Esophagus squamous epithelium (tissue), 5 donors: ENCODE measurements around the gene PRLR. TPM values are rescaled to one million over a fixed set of nuclear protein-coding genes. Genes with fewer than 3 reads are reported as not detected.

Experiments
- DNase-seq: peaks from one replicate; lab custom pipeline; 2025; lab: John Stamatoyannopoulos, UW
- H3K27ac ChIP-seq, 4 donors: fragments of 200-600 bp; sonication (generic); one replicate each; pipeline ENCODE4 v1.5.1; 2016 to 2019; ENCODE audit warnings: mild to moderate bottlenecking in 1 of 4
- H3K27me3 ChIP-seq, 4 donors: fragments of 200-600 bp; sonication (generic); 1 replicate in 3 of 4; 2 replicates in 1 of 4; pipeline versions ENCODE4 v1.5.1 to v1.6.0; 2017 to 2021; ENCODE audit warnings: antibody characterized with exemption in 1 of 4
- H3K36me3 ChIP-seq, 3 donors: fragments of 200-600 bp; sonication (generic); one replicate each; pipeline ENCODE4 v1.5.1; 2016 to 2019
- H3K4me1 ChIP-seq, 3 donors: fragments of 200-600 bp; sonication (generic); one replicate each; pipeline ENCODE4 v1.5.1; 2017 to 2019
- H3K4me3 ChIP-seq, 4 donors: fragments of 200-600 bp; sonication (generic); 1 replicate in 3 of 4; 2 replicates in 1 of 4; pipeline ENCODE4 v1.5.1; 2016 to 2019; ENCODE audit warnings: mild to moderate bottlenecking in 2 of 4, moderate library complexity in 1 of 4
- H3K9me3 ChIP-seq, 3 donors: fragments of 200-600 bp; sonication (generic); one replicate each; pipeline ENCODE4 v1.5.1; 2016 to 2019
- POLR2A ChIP-seq, 4 donors: fragments of 450-650 bp; IDR thresholded peaks; one replicate each; pipeline ENCODE4 v1.6.1; 2017; ENCODE audit warnings: antibody characterized with exemption in 4 of 4, mild to moderate bottlenecking in 4 of 4, moderate library complexity in 3 of 4
- WGBS, 2 donors: methylation state at CpG; one replicate each; pipeline ENCODE4 v1.1.5; 2018; 5-methylcytosine and 5-hydroxymethylcytosine counted together
- intact Hi-C: fragments of 100-400 bp; cut with DNase I; formaldehyde crosslinking; loops from one replicate; pipeline ENCODE4 v1.15.0; 2022
- total RNA-seq, 4 donors: library from RNA; depleted of rRNA; stranded (reverse); fragments of >200 nt; gene quantifications; one replicate each; pipeline ENCODE4 v1.1.0, GENCODE V29; 2016
- TF ChIP-seq, protein P1 (sequence below), 6 experiments: fragments of 450-650 bp in 4 of 6; fragments of 200-600 bp in 2 of 6; sonication (generic) in 2 of 6; IDR thresholded peaks; one replicate each; pipeline ENCODE4 v1.5.1; 2016 to 2019; ENCODE audit warnings: antibody characterized with exemption in 6 of 6, mild to moderate bottlenecking in 4 of 6, moderate library complexity in 4 of 6
- donor health status: DM: yes; HTN: yes; CAD: no.

PRLR gene
- total RNA-seq, 4 donors from 2014 or later = 1.5 to 2.8 (median 2.3) TPM

DNA sequence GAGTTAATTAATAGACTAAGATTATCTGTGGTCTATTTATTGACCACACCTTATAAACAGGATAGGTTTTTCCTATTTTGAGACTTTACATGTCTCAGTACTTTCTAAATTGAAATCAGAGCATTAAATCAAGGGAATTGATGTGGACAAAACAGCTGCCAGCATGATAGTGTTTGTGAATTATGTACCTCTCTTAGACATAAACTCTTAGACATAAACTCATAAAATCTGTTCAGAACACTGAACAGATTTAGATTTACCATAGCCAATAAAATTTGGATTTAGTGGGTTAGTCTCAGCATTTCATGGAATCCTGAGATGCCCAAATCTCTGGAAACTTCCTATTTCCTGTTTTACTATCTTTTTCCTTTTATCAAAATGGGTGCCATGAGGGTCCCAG lies 171.0 kb downstream of the PRLR start:
- TF ChIP-seq POLR2A (IDR thresholded peaks at IDR 0.05) = no peak
- TF ChIP-seq, protein P1, sequence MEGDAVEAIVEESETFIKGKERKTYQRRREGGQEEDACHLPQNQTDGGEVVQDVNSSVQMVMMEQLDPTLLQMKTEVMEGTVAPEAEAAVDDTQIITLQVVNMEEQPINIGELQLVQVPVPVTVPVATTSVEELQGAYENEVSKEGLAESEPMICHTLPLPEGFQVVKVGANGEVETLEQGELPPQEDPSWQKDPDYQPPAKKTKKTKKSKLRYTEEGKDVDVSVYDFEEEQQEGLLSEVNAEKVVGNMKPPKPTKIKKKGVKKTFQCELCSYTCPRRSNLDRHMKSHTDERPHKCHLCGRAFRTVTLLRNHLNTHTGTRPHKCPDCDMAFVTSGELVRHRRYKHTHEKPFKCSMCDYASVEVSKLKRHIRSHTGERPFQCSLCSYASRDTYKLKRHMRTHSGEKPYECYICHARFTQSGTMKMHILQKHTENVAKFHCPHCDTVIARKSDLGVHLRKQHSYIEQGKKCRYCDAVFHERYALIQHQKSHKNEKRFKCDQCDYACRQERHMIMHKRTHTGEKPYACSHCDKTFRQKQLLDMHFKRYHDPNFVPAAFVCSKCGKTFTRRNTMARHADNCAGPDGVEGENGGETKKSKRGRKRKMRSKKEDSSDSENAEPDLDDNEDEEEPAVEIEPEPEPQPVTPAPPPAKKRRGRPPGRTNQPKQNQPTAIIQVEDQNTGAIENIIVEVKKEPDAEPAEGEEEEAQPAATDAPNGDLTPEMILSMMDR (IDR thresholded peaks at IDR 0.05) = no peak
- no peaks in the 10 kb centered on the region for H3K27me3 ChIP-seq
- H3K36me3 ChIP-seq = no peaks in the 10 kb centered on the region
- H3K27ac ChIP-seq = no peak overlapping the region
- intact Hi-C loops = no loop called here
- no peak for DNase-seq
- H3K4me1 ChIP-seq = no peaks in the 10 kb centered on the region
- H3K9me3 ChIP-seq = no peaks in the 10 kb centered on the region
- H3K4me3 ChIP-seq = no peak overlapping the region

DNA sequence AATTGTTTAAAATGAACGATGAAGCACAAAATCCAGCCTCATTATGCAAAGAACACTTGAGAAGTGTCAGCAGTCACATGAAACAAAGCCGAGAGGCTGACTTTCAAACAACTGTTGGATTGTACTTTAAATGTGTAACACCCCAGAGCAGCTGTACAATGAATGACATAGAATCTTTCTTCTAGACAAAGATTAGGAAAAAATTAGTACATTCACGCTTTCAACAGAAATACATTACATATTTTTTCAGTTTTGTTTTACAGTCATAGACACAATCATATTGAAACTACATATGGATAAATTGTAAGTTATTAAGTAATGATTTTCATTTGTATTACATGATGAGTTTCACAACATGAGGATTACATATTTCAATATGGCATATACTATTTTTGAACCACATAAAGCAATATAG lies 171.9 kb downstream of the PRLR start:
- no peaks in the 10 kb centered on the region for H3K27me3 ChIP-seq
- 44 to 55% methylated on average over 3 of the region's 3 CpGs for WGBS, 2 donors
- no peaks in the 10 kb centered on the region for H3K4me1 ChIP-seq
- H3K36me3 ChIP-seq = no peaks in the 10 kb centered on the region
- DNase-seq = no peak
- no peak overlapping the region for H3K27ac ChIP-seq
- H3K9me3 ChIP-seq = no peaks in the 10 kb centered on the region
- no peak for TF ChIP-seq POLR2A (IDR thresholded peaks at IDR 0.05)
- TF ChIP-seq, protein P1 (IDR thresholded peaks at IDR 0.05) = no peak
- no peak overlapping the region for H3K4me3 ChIP-seq
- intact Hi-C loops = no loop called here

DNA sequence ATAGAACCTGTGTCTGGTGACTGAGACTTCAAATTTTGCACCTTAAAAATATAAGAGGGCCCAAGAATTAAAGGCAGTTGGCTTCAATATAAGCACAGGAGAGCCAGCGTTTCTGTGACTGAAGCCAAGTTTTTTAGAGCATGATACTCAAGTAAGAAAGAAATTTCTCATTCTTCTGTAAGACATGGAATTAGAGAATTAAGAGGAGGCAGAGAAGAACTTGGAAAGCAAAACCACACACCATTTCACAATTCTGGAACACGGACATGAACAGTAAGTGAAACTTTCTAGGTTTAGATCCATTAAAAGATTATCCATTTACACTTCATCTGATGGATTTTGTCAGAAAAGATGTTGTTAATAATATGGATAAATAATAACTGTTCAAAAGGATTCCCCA lies 173.6 kb downstream of the PRLR start:
- H3K9me3 ChIP-seq = no peaks in the 10 kb centered on the region
- no peaks in the 10 kb centered on the region for H3K4me1 ChIP-seq
- no peak for DNase-seq
- 44 to 64% methylated on average over 2 of the region's 2 CpGs for WGBS, 2 donors
- intact Hi-C loops = no loop called here
- H3K27me3 ChIP-seq = no peaks in the 10 kb centered on the region
- H3K27ac ChIP-seq = no peak overlapping the region
- TF ChIP-seq, protein P1 (IDR thresholded peaks at IDR 0.05) = no peak
- no peak for TF ChIP-seq POLR2A (IDR thresholded peaks at IDR 0.05)
- no peaks in the 10 kb centered on the region for H3K36me3 ChIP-seq
- H3K4me3 ChIP-seq = no peak overlapping the region

DNA sequence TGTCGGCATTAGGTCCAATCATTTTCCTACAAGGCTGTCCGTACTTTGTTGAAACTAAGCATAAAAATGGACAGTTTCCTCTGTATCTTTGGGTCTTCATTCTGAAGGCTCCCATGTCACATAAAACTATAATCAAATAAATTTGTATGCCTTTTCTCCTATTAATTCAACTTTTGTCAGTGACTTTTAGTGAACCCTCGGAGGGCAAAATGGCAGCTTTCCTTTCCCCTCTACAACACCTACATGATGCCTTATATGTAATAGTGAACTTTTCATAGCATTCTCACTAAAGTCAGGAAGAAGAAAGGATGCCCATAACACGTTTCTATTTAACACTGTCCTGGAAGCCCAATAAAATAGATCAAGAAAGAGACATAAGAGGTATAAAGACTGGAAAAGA lies 177.4 kb downstream of the PRLR start:
- WGBS, 2 donors = 57 to 73% methylated on average over 3 to 4 of the region's 4 CpGs
- TF ChIP-seq POLR2A (IDR thresholded peaks at IDR 0.05) = no peak
- TF ChIP-seq, protein P1 (IDR thresholded peaks at IDR 0.05) = no peak

DNA sequence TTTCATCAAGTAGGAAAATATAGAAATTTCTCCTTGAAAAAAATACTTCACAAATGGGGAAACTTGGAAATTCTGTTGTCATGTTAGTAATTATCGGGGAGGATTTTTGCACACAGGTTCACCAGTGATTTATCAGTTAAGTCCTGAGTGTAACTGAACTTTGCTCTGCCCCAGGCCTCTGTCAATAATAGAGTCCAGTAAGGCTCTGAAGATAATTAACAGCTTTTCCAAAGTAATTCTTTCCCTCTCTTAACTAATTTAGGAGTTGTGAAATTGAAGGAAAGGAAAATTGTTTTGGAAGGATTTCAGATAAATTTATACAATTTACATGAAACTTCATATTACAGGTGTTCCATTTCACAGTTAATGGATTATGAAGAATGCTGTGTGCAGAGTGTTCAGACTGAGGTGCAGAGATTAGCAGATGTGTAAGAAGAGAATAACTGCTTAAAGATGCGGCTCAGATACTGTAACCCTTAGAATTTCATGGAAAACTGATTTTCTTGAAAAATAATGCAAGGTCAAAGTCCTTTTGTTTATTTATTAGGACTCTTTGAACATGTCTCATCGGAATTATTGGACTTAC lies 179.7 kb downstream of the PRLR start:
- Histone ChIP-seq H3K9me3 (no peaks in the 10 kb centered on the region), H3K27ac (no peak overlapping the region), H3K4me3 (no peak overlapping the region), H3K27me3 (no peaks in the 10 kb centered on the region), H3K36me3 (no peaks in the 10 kb centered on the region), H3K4me1 (no peaks in the 10 kb centered on the region)
- TF ChIP-seq, protein P1 (IDR thresholded peaks at IDR 0.05) = no peak
- no peak for TF ChIP-seq POLR2A (IDR thresholded peaks at IDR 0.05)
- no peak for DNase-seq
- intact Hi-C loops = no loop called here
- 66 to 67% methylated on average over 3 of the region's 3 CpGs for WGBS, 2 donors

More for the DNA sequence above, 177.4 kb downstream of the PRLR start:
- H3K36me3 ChIP-seq = no peaks in the 10 kb centered on the region
- intact Hi-C loops = no loop called here
- H3K9me3 ChIP-seq = no peaks in the 10 kb centered on the region
- H3K4me3 ChIP-seq = no peak overlapping the region
- no peak overlapping the region for H3K27ac ChIP-seq
- H3K27me3 ChIP-seq = no peaks in the 10 kb centered on the region
- no peaks in the 10 kb centered on the region for H3K4me1 ChIP-seq
- DNase-seq = no peak
